ENCODE results near the gene SNRPA1.

DNA sequence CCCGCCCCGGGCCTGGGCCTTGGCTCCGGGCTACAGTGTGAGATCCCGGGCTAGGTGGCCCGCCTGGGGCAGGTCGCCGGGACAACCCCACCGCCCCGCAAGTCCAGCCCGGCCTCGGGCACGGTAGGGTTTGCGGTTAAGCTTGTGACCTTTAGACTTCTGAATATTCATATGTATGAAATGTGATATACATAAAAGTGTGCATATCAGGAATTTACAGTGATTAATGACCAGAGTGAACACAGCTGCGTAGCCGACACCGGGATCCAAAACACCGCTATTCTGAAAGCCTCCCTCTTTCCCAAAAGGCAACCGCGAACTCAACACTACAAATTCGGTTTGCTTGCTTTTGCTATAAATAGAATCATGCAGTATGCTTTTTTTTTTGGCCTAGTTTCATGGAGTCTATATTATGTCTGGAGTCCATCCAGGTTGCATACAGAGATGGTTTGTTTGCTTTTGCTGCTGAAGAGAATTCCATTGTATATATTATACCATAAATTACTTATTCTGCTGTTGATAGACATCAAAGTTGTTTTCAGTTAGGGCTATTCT, 636 bp upstream of the SNRPA1 start:
- TF ChIP-seq CTCF (IDR thresholded peaks at IDR 0.05) (no peak), EZH2 (IDR thresholded peaks at IDR 0.05; ENCODE audit: borderline replicate concordance, insufficient read depth, low read depth, low read length, poor library complexity, severe bottlenecking) (no peak)

All from B cell (primary cell).